AG09319 (cell line): ENCODE measurements around the gene TLL1.

Source experiments
- DNase-seq: peaks from one replicate; pipeline ENCODE4 v3.0.0-alpha.2; 2010; ENCODE audit warnings: low read depth; ENCODE audit errors: extremely low read depth
- TF ChIP-seq, protein P1 (sequence below): IDR thresholded peaks from 2 replicates; pipeline ENCODE4 v1.5.1; 2011; ENCODE audit warnings: low read depth, mild to moderate bottlenecking, inconsistent platforms, low read length, moderate library complexity

TLL1 gene

DNA sequence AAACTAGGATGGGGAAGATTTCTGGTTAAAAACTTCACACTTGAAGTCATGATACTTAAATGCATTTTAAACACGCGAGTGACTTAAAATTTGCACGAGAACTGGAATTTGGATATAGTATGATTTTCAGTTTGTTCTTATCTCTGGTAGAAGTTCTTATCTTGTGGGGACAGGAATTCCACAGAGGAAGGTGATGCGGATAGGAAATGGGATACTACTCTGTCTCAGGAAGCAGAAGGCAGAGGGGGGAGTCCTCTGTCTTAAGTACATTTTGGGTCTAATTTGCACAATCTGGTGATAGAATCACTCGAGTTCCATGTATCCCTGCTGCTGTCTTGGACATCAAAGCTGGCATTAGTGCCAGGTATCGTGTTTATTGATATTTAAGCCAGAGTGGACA lies 53.3 kb downstream of the TLL1 start:
- TF ChIP-seq, protein P1, sequence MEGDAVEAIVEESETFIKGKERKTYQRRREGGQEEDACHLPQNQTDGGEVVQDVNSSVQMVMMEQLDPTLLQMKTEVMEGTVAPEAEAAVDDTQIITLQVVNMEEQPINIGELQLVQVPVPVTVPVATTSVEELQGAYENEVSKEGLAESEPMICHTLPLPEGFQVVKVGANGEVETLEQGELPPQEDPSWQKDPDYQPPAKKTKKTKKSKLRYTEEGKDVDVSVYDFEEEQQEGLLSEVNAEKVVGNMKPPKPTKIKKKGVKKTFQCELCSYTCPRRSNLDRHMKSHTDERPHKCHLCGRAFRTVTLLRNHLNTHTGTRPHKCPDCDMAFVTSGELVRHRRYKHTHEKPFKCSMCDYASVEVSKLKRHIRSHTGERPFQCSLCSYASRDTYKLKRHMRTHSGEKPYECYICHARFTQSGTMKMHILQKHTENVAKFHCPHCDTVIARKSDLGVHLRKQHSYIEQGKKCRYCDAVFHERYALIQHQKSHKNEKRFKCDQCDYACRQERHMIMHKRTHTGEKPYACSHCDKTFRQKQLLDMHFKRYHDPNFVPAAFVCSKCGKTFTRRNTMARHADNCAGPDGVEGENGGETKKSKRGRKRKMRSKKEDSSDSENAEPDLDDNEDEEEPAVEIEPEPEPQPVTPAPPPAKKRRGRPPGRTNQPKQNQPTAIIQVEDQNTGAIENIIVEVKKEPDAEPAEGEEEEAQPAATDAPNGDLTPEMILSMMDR = no peak
- no peak for DNase-seq

- TF ChIP-seq, protein P1 = no peak
- no peak for DNase-seq
These were observed 54.3 kb downstream of the TLL1 start for GRCh38 chr4:165927366-165927765.

- TF ChIP-seq, protein P1 = no peak
These were observed 54.8 kb downstream of the TLL1 start for GRCh38 chr4:165927815-165928214.

DNA sequence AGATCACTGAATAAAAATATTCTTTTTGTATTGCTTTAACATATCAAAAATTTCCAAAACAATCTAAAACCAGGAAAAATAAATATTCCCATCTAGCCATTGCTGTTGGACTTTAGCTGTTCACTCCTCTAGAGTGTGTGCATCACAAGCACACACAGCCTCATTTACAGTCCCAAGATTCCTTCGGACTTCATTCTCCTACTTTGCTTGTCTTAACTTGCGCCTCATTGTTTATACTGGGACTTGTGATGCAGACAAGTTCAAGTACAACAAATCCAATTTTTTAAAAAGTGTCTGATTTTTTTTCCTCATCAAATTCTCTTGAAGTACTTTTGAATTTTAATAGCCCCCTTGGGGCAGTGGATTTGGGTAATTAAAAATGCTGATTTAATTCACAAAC lies 55.6 kb downstream of the TLL1 start:
- TF ChIP-seq, protein P1 = no peak
- no peak for DNase-seq

More at GRCh38 chr4:165927815-165928214, 54.8 kb downstream of the TLL1 start:
- DNase-seq = no peak

DNA sequence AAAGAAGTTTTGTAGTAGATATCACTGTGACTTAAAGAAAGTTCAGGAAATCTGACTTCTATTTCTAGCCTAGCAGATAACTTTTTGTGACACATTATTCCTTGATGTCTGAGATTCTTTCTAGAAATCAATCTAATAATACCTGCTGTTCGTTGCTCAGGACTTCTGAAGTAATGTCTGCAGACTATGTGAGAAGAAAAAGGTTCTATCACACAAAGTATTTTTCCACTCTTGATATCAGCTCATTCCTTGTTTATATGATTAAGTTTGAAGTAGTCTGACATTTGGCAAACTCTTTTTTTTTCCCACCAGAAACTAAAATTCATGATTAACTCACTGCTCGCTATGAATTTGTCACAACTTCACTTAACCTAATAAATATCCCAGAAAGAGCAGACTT lies 56.6 kb downstream of the TLL1 start:
- DNase-seq = no peak
- TF ChIP-seq, protein P1 = no peak

DNA sequence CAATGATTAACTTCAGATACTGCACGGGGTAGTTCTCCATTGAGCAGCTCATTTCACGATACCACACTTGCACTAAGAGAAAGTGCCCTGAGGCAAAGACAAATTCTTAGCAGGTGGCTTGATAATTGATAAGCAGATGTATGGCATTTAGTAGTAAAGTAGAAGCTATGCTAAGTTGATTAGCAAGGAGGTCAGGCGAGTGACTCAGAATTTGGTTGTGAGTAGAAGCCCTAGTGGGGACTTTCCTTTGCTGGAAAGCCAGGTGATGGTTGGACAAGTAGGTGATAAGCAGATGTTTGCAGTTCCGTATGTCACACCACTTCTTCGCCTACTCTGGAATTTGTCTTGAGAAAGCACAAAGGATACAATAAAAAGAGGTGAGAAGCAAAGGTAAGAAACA lies 58.7 kb downstream of the TLL1 start:
- no peak for DNase-seq
- TF ChIP-seq, protein P1 = no peak

- TF ChIP-seq, protein P1 = no peak
- DNase-seq = no peak
These were observed 71.9 kb downstream of the TLL1 start for GRCh38 chr4:165944900-165945299.
